HG03025 (cell line): ENCODE results near the gene LARGE2.

Experiments
- ATAC-seq: cut with Tn5 transposase; IDR thresholded peaks from one replicate; pipeline ENCODE4 v1.9.1; 2021; ENCODE audit warnings: mild to moderate bottlenecking, moderate library complexity; ENCODE audit not compliant: unreplicated experiment, low FRiP score

Gene LARGE2

GRCh38 chr11:45927684-45928413, 5.4 kb downstream of the LARGE2 start:
- no peak for ATAC-seq

- no peak for ATAC-seq
Measured at GRCh38 chr11:45928535-45929215, 6.2 kb downstream of the LARGE2 start.

- peak; percentile 6 for ATAC-seq
Measured at GRCh38 chr11:45929486-45930030, 7.1 kb downstream of the LARGE2 start.

GRCh38 chr11:45930031-45930794, 7.8 kb downstream of the LARGE2 start:
- peak; percentile 76 for ATAC-seq

GRCh38 chr11:45930951-45931570, 8.6 kb downstream of the LARGE2 start:
- no peak for ATAC-seq

GRCh38 chr11:45931739-45932138, 9.3 kb downstream of the LARGE2 start:
- ATAC-seq: no peak

GRCh38 chr11:45932217-45932616, 9.8 kb downstream of the LARGE2 start:
- ATAC-seq: no peak

- ATAC-seq: peak; percentile 46
Measured at GRCh38 chr11:45933131-45933831, 10.8 kb downstream of the LARGE2 start.

GRCh38 chr11:45933846-45934579, 11.6 kb downstream of the LARGE2 start:
- ATAC-seq: no peak

- no peak for ATAC-seq
Measured at GRCh38 chr11:45934580-45935318, 12.3 kb downstream of the LARGE2 start.

- no peak for ATAC-seq
Measured at GRCh38 chr11:45935349-45936064, 13.1 kb downstream of the LARGE2 start.

GRCh38 chr11:45936511-45937054, 14.1 kb downstream of the LARGE2 start:
- ATAC-seq: no peak

GRCh38 chr11:45937916-45938315, 15.5 kb downstream of the LARGE2 start:
- no peak for ATAC-seq

GRCh38 chr11:45939836-45940235, 17.4 kb downstream of the LARGE2 start:
- no peak for ATAC-seq

GRCh38 chr11:45941285-45941684, 18.8 kb downstream of the LARGE2 start:
- no peak for ATAC-seq

GRCh38 chr11:45942381-45942780, 19.9 kb downstream of the LARGE2 start:
- ATAC-seq: no peak

- ATAC-seq: no peak
Measured at GRCh38 chr11:45945397-45945999, 23.0 kb downstream of the LARGE2 start.
